Stimulated activated naive CD8-positive, alpha-beta T cell treated with anti-CD3 and anti-CD28 coated beads, Interleukin-15, Interleukin-2, amounts not matched to agents 100 U/mL and 50 U/mL, for 24 hours (primary cell): ENCODE results near the gene SBK2.
A peak's percentile ranks its signal among the peaks of the same experiment; 100 is the strongest.
"Not testable (repeated sequence)": the region's sequence is repeated elsewhere in the genome, so short reads cannot be mapped to it uniquely, and the experiment has no call there.

Experiments used
- ATAC-seq: fragments of 150-1000 bp; cut with Tn5 transposase; one replicate; pipeline ENCODE4 v1.10.0; 2021
- DNase-seq: peaks from one replicate; pipeline ENCODE4 v3.0.0; 2021

The SBK2 gene, protein sequence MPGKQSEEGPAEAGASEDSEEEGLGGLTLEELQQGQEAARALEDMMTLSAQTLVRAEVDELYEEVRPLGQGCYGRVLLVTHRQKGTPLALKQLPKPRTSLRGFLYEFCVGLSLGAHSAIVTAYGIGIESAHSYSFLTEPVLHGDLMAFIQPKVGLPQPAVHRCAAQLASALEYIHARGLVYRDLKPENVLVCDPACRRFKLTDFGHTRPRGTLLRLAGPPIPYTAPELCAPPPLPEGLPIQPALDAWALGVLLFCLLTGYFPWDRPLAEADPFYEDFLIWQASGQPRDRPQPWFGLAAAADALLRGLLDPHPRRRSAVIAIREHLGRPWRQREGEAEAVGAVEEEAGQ

DNA sequence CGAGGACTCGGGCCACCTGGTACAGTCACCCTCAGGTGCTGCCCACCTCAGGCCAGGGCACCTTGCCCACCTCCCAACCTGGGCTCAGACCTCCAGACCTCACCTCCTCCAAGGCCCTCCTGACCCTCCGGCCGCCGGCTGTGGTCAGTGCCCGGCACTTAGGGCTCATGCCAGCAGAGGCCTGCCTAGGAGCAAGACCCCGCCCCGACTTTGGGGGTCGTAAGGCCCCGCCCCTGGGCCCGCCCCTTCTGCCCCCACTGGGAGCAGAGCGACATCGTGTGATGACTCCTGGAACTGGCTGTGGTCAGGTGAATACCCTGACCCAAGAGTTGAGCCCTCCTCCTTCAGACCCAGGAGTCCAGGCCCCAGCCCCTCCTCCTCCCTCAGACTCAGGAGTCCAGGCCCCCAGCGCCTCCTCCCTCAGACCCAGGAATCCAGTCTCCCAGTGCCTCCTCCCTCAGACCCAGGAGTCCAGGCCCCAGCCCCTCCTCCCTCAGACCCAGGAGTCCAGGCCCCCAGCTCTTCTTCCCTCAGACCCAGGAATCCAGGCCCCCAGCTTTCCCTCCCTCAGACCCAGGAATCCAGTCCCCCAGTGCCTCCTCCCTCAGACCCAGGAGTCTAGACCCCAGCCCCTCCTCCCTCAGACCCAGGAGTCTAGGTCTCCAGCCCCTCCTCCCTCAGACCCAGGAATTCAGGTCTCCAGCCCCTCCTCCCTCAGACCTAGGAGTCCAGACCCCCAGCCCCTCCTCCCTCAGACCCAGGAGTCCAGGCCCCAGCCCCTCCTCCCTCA is at the start of gene SBK2:
TSS of gene SBK2 (minus strand) at position 183 of the 790 bp plus-strand sequence. CDS start 839 bp downstream, outside the sequence.
- ATAC-seq: no peak
- peak; percentile 22 for DNase-seq

DNA sequence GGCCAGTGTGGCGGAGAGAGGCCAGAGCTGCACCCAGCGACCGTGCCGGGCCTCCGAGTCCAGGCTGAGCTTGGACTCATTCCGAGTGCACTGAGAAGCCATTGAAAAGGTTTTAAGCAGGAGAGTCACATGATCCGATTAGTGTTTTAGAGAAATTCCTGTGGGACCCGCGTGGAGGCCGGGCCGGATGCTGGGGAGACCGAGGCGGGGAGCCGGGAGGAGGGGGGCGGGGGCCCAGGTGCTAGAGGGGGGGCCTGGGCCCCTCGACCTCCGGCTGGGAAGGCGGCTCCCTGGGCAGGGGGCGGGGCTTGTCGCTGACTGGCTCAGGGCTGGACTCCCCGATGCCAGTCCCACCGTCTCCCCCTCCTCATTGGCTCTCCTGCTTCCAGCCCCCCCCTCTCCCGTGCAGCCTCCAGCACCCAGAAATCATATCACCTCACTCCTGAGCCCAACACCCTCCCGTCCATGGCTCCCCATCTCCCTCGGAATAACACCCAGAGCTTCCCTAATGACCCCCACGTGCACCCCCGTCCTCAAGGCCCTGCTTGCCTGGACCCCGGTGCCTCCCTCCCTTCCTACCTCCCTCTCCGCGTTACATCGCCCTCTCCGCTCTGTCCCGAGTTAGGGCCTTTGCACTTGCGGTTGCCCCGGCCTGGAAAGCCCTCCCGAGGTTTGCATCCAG is 48.9 kb upstream of the SBK2 start:
- DNase-seq (peak; percentile 74), ATAC-seq (peak; percentile 10)

DNA sequence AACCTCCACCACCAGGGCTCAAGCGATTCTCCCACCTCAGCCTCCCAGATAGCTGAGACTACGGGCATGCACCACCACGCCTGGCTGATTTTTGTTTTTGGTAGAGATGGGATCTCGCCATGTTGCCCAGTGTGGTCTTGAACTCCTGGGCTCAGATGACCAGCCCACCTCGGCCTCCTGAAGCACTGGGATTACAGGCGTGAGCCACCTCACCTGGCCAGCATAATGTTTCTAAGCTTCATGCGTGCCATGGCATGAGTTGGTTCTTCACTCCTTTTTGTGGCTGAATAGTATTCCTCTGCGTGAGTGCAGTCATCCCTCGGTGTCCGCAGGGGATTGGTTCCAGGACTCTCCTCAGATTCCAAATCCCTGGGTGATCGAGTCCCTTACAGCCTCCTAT is 47.9 kb upstream of the SBK2 start:
- DNase-seq (no peak), ATAC-seq (no peak)

DNA sequence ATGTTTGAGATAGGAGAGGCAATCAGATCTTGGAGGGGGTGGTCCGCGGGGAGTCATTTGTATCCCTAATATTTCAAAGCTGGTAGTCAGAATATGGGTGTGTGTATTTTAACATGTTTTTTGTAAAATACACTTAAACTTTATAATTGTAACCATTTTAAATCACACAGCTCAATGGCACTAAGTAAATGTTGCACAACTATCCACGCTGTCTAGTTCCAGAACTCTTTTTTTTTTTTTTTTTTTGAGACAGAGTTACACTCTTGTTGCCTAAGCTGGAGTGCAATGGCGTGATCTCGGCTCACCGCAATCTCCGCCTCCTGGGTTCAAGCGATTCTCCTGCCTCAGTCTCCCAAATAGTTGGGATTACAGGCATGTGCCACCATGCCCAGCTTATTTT is 47.0 kb upstream of the SBK2 start:
- not testable (repeated sequence) for ATAC-seq

DNA sequence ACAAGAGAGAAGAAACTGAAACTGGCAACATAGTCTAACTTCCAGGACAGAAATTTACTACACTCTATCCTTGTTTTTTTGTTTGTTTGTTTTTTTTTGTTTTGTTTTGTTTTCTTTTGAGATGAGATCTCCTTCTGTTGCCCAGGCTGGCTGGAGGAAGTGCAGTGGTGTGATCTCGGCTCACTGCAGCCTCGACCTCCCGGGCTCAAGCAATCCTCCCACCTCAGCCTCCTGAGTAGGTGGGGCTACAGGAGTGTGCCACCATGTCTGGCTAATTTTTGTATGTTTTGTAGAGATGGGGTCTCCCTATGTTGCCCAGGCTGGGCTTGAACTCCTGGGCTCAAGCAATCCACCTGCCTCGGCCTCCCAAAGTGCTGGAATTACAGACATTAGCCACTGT is 45.4 kb upstream of the SBK2 start:
- not testable (repeated sequence) for DNase-seq, ATAC-seq

More for the DNA sequence above, 47.0 kb upstream of the SBK2 start:
- not testable (repeated sequence) for DNase-seq

DNA sequence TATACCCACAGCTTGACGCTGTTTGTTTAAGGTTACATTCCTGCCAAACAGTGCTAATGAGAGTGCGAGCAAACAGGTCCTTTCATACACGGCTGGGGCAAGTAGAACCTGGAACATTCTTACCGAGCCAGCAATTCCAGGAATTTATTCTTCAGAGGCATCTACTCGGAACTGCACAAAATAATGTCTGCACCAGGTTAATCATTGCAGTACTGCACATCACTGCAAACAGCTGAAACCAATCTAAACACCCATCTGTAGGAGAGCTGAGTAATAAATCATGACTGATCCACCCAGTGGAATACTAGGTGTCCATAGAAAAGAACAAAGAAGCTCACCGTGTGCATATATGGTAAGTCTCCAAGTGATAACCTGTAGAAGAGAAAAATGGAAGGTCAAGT is 44.9 kb upstream of the SBK2 start:
- DNase-seq (no peak), ATAC-seq (no peak)

DNA sequence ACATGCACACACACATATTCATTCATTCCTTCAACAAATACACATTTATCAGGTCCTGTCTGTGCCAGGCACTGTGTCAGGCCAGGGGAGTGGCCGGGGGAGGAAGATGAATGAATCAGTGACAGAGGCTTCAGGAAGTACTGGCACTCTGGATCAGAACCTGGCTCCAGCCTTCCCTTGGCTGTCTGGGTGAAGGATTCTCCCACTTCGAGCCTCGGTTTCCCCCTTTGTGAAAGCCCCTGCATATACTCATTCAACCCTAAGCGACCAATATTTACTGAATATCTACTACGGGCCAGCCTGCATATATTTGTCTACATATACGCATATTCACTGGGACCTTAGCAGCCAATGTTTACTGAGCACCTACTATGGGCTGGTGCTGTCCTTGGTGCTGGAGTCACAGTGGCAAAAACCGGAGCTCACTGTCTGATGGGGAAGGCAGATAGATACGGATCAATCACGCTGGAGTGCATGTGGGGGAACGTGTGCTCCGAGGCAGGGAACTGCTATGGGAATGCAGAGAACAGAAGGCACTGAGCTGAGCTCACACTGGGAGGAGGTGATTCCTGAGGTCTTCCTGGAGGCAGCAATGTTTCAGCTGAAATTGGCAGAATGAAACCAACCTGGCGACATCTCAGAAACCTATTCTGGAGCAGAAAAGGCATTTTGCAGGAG is 44.4 kb upstream of the SBK2 start:
- DNase-seq: no peak
- peak; percentile 13 for ATAC-seq

DNA sequence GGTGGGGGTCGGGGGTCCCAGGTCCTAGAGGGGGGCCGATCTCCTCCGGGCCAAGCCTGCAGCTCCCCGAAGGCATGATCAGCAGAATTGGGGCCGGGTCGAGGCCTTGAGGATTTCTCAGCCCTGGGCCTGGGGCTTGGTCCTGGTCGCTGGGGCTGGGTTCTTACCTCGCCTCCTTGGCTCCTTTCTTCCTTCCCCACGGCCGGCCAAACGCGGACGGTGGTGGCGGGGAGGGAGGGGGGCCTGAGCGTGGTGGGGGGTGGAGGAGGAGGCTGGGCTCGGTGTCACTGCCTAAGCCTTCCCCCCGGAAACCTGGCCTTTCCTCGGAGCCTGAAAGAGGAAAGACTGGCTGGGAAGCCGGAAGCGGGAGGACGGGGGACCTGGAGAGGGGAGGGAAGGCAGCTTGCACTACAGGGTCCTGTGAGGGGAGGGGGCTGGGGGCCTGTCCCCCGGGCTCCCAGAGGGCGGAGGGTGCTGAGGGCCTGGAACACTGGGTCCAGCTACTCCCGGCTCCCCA is 43.8 kb upstream of the SBK2 start, which contains the start of gene ZNF579:
TSS of gene ZNF579 (minus strand) at position 221 of the 517 bp plus-strand sequence. CDS start 1,209 bp downstream, outside the sequence.
- peak; percentile 90 for DNase-seq
- peak; percentile 72 for ATAC-seq

DNA sequence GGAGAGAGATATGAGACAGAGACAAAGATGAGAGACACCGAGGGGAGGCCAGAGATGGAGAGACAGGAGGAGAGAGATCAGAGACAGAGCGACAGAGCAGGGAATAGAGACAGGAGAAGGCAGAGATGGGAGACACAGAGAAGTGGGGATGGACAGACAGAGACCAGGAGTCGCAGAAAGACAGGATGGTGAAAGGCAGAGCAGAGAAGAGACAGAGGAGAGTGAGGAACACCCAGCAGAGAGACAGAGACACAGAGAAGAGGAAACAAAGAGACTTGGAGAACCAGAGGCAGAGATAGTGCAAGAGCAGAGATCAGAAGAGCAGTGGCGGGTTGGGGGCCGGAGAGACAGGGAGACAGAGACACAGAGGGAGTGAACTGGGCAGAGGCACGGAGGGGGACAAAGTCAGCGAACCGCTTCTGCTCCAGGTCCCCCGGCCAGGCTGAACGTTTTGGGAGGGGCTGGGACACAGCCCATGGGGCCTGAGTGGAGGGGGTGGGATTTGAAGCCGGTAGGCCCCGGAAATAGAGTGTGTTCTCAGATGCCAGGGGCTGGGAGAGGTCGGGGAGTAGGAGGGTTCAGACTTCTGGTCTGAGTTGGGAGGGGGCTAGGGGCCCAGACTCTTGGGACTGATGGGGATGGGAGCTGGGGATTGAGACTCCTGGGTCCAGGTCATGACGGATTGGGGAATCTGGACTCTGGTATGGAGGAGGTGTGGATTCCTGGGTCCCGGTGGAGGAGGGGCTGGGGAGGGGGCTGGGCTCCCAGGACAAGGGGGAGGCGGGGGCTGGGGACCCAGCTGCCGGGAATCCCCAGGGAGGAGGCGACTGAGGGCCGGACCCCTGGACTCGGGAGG is 43.1 kb upstream of the SBK2 start:
- ATAC-seq: no peak
- no peak for DNase-seq

DNA sequence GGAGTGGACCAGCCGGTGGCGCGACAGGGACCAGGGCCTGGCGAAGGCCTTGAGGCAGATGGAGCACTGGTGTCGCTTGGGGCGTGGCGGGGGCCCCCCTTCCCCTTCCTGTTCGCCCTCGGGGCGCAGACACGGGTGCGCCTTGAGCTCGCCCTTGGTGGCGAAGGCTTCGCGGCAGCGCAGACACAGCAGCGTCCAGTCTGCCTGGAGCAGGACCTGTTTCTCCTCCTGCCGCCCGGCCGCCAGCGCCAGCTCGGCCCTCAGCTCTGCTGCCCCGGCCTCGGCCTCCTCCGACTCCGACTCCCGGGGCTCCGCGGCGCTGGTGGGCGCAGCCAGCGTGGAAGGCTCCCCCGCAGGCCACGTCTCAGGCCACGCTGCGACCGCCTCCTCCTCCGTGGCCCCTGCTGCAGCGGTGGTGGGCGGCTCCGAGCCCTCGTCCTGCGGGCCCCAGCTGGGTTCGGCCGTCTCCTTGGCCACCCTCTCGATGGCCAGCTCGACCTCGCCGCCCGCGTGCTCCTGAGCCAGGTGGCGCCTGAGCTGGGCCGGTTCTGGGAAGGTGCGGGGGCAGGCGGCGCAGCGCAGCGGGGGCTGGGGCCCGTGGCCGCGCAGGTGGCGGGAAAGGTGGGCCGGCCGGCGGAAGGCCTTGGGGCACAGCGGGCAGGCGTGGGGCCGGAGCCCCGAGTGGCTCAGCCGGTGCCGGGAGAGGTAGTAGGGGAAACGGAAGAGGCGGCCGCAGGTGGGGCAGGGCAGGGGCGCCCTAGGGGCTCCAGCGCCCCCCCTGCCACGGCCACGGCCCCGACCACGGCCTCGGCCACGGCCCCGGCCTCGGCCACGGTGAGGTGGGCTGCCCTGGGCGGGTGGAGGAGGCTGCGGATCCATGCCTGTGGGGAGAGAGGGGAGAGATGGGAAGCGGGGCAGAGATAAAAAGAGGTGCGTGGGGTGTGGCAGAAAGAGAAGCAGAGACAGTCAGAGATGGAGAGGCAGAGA is 42.1 kb upstream of the SBK2 start:
- no peak for DNase-seq
- no peak for ATAC-seq

DNA sequence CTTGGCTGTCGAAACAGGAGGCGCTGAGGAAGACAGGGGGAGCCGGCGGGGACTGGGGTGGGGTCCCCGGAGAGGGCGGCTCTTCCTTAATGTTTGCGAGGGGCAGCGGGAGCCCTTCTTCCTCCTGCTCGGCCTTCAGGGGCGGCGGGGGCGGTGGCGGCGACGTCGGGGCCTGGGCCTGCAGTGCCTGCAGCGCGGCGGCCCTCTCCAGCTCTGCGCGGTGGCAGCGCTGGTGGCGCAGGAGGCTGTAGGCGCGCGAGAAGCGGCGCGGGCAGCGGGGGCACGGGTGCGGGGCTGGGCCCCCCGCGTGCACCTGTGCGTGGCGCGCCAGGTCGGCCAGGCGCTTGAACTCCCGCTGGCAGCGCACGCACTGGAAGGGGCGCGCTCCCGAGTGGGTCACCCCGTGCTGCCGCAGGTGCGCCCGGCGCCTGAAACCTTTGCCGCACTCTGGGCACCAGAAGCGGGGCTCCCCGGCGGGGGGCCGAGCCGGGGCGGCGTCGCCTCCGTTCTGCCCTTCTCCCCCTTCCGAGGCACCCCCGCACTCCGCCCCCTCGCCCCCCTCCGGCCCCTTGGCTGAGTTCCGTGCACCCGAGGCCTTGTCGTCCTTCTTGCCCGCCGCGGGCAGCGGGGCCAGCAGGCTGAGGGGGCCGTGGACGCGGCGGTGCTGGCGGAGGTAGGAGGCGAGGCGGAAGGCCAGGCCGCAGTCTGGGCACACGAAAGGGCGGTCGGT is 41.3 kb upstream of the SBK2 start:
- ATAC-seq (no peak), DNase-seq (no peak)

DNA sequence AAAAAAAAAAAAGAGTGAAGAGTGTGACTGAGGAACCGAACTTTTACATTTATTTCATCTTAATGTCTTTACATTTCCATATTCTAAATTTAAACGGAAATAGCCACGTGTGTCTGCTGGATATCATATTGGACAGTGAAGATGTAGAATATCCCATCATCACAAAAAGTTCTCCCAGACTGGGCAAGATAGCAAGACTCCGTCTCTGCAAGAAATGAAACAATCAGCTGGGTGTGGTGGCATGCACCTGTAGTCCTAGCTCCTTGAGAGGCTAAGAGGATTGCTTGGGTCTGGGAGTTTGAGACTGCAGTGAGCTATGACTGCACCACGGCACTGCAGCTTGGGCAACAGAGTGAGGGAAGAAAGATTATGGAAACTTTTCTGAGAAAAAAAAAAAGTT is 39.8 kb upstream of the SBK2 start:
- DNase-seq (no peak), ATAC-seq (no peak)

DNA sequence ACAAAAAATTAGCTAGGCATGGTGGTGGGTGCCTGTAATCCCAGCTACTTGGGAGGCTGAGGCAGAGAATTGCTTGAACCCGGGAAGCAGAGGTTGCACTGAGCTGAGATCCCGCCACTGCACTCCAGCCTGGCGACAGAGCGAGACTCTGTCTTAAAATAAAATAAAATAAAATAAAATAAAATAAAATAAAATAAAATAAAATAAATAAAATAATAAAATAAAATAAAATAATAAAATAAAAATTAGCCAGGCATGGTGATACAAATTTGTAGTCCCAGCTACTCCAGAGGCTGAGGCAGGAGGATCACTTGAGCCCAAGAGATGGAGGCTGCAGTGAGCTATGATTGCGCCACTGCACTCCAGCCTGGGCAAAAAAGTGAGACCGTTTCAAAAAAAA is 37.0 kb upstream of the SBK2 start:
- ATAC-seq, DNase-seq: not testable (repeated sequence)

DNA sequence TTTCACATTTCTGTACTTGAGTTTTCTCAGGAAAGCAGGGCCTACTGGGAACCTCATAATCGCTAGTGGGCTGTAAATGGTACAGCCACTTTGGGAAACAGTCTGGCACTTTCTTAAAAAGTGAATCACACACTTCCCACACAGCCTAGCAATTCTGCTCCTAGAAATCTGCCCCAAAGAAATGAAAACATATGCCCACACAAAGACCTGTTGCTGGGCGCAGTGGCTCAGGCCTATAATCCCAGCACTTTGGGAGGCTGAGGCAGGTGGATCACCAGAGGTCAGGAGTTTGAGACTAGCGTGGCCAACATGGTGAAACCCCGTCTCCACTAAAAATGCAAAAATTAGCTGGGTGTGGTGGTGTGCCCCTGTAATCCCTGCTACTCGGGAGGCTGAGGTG is 32.5 kb upstream of the SBK2 start:
- DNase-seq, ATAC-seq: not testable (repeated sequence)

DNA sequence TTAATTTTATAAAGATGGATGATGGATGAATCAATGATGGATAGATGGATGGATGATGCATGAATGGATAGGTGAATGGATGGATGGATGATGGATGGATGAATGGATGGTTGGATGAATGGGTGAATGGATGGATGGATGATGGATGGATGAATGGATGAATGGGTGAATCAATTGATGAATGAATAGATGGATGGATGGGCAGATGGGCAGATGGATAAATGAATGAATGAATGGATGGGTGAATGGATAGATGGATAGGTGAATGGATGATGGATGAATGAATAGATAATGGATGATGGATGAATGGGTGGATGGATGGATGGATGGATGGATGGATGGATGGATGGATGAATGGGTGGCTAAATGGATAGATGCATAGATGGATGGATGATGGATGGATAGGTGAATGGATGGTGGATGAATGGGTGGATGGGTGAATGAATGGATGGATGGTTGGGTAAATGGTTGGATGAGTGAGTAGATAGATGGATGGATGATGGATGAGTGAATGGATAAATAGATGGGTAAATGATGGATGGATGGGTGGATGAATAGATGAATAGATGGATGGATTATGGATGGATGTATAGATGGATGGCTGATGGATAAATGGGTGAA is 30.9 kb upstream of the SBK2 start:
- ATAC-seq (no peak), DNase-seq (no peak)

DNA sequence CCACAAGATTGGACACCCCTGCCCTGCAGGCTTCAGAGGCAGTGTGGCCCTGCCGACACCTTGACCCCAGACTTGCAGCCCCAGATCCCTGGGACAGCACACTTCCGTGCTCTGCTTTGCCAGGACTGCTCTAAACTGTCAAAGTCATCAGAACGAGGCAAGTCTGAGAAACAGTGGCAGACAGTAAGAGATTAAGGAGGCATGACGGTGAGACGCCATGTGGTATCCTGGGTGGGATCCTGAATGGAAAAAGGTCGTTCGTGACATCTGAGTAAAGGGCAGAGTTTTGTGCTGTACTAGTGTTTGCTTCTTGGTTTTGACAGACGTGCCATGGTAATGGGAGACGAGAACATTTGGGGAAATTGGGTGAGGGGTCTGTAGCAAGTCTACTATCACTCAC is 29.9 kb upstream of the SBK2 start:
- ATAC-seq: no peak
- DNase-seq: no peak

DNA sequence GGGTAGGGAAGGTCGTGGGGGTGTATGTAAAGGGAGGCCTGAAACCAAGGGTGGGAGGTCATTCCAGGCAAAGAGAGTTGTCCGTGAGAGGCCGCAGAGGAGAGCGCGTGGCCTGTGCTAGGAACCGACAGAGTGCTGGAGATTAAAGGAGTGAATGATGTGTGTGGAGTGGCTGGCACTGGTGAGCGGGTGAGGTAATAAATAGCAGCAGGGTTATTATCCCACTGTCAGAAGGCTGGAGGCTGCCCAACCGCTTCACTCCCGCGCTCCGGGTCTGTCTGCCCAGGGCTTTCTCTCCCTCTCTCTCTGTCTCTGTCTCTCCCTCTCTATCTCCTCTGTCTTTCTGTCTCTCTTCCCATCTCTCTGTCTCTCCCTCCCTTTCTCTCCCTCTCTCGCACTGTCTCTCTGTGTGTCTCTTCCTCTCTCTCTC is 26.3 kb upstream of the SBK2 start:
- ATAC-seq (no peak), DNase-seq (no peak)

DNA sequence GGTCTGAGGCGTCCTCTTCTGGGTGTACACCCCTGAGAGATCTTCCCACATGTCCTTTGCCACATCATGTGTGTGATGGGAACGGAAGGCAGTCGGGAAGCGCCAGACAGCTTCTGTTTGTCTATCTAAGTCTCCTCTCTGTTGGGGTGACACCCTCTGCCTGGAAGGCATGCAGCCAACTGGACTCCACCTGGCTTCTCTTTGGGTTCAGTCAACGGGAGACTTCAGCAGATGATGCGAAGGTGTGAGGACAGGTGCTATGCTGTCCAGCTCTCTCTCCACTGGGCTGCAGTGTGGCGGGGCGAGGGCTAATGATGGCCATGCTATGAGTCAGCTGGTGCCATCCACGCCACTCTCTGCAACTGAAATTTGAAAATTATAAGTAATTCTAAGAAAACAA is 22.8 kb upstream of the SBK2 start:
- no peak for DNase-seq
- no peak for ATAC-seq
